IPS-NIHi7 (cell line): ENCODE measurements around the gene MT2A.
A peak's percentile ranks its signal among the peaks of the same experiment; 100 is the strongest.

Experiments used
- DNase-seq: peaks from one replicate; pipeline ENCODE4 v3.0.0; 2012; ENCODE audit warnings: mixed read lengths; ENCODE audit errors: extremely low spot score

Gene MT2A

GRCh38 chr16:56639045-56639444 lies 30.7 kb downstream of the MT2A start:
- no peak for DNase-seq

GRCh38 chr16:56640076-56640475 lies 31.7 kb downstream of the MT2A start:
- no peak for DNase-seq

GRCh38 chr16:56641166-56641565 lies 32.8 kb downstream of the MT2A start:
- DNase-seq, result no peak

GRCh38 chr16:56643080-56643778 lies 34.8 kb downstream of the MT2A start:
- DNase-seq, result peak; percentile 68

GRCh38 chr16:56643833-56644232 lies 35.4 kb downstream of the MT2A start:
- no peak for DNase-seq

GRCh38 chr16:56645311-56645710 lies 36.9 kb downstream of the MT2A start:
- DNase-seq, result no peak

- no peak for DNase-seq
Measured at GRCh38 chr16:56645838-56646237, 37.5 kb downstream of the MT2A start.

GRCh38 chr16:56647641-56648431 lies 39.5 kb downstream of the MT2A start:
- DNase-seq, result no peak

GRCh38 chr16:56649271-56649670 lies 40.9 kb downstream of the MT2A start:
- DNase-seq, result no peak

GRCh38 chr16:56649820-56650219 lies 41.4 kb downstream of the MT2A start:
- no peak for DNase-seq

GRCh38 chr16:56651586-56651985 lies 43.2 kb downstream of the MT2A start, which contains the start of gene MT1B:
Gene MT1B (plus strand): TSS chr16:56651886. CDS start chr16:56651954, 68 bp downstream.
- no peak for DNase-seq

GRCh38 chr16:56652600-56652999 lies 44.2 kb downstream of the MT2A start:
- DNase-seq, result no peak

GRCh38 chr16:56653218-56653617 lies 44.8 kb downstream of the MT2A start:
- DNase-seq, result no peak

GRCh38 chr16:56657555-56658326 lies 49.4 kb downstream of the MT2A start, which contains the start of gene MT1F:
Gene MT1F (plus strand): TSS chr16:56657959. CDS start chr16:56658059, 100 bp downstream.
- peak; percentile 86 for DNase-seq

- DNase-seq, result no peak
Measured at GRCh38 chr16:56658327-56658875, 50.0 kb downstream of the MT2A start.
